ENCODE results near the gene DNAJA4.

GRCh38 chr15:78251136-78251535 is 13.2 kb upstream of the DNAJA4 start:
- TF ChIP-seq CTCF (IDR thresholded peaks at IDR 0.05), result no peak
- TF ChIP-seq POLR2A (IDR thresholded peaks at IDR 0.05), result no peak
